HG03575 (cell line): Measurements from ENCODE around the gene BBC3.

Source experiments
- ATAC-seq: cut with Tn5 transposase; IDR thresholded peaks from one replicate; pipeline ENCODE4 v1.9.1; 2021; ENCODE audit not compliant: unreplicated experiment, insufficient number of reproducible peaks, low FRiP score; ENCODE audit errors: extremely low read depth

The BBC3 gene

DNA sequence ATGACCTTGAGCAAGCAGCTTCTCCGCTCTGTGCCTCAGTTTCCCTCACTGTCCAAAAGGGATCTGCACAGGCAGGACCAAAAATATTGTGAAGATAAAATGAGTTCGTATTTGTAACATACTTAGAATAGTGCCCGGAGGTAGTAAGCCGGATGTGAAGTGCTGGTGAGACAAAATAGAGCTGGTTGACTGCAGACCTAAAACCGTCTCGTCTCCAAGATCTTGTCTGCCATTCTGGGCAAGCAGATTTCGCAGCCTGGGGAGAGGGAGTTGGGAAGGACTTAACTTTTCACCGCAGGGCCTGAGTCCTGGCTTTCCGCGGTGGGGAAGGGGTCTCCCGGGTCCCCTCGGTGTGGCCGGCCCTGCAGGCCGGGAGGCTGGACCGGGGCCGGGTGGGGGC, 8.2 kb upstream of the BBC3 start:
- no peak for ATAC-seq

DNA sequence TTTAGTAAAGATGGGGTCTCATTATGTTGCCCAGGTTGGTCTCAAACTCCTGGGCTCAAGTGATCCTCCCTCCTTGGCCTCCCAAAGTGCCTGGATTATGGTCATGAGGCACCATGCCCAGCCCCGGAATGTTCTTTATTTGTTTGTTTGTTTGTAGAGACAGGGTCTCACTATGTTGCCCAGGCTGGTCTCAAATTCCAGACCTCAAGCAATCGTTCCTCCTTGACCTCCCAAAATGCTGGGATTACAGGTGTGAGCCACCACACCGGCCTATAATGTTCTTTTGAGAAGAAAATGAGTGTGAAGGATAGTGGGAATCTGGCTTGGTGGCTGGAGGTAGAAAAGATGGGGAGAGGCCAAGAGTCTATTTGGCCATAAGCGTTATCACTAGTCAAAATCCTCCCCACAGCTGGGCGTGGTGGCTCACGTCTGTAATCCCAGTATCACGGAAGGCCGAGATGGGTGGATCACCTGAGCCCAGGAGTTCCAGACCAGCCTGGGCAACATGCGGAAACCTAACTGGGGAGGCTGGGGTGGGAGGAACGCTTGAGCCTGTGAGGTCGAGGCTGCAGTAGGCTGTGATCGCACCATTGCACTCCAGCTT, 5.2 kb upstream of the BBC3 start:
- ATAC-seq, result no peak

DNA sequence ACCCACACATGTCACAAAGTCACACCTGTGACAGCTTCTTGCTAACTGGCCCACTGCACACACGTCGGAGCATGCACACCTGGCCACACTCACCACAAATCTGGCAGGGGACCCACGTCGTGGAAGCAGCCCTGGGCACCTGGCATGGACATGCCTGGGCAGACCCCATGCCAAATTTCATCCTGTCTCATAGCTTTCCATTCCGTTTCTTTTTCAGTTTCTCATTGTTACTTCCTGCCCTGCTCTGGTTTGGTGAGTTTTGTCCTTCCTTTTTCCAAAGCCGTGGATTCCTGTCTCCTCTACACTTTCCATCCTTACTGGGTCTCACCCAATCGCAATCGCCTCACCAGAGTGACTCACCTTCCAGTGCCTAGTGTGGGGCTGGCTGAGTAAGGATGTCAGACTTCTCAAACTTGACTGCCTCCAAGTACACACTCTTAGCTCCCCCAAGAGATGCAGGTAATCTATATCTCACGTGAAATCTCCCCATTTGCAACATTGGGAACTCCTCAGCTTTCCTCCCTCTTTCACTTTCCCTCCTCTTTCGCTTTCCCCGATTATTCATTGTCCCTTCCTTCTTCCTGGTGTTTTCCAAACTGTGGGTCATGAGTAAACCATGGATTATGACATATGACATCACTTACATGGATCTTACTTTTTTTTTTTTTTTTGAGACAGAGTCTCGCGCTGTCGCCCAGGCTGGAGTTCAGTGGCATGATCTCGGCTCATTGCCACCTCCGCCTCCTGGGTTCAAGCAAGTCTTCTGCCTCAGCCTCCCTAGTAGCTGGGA, 1.6 kb upstream of the BBC3 start:
- ATAC-seq, result no peak

DNA sequence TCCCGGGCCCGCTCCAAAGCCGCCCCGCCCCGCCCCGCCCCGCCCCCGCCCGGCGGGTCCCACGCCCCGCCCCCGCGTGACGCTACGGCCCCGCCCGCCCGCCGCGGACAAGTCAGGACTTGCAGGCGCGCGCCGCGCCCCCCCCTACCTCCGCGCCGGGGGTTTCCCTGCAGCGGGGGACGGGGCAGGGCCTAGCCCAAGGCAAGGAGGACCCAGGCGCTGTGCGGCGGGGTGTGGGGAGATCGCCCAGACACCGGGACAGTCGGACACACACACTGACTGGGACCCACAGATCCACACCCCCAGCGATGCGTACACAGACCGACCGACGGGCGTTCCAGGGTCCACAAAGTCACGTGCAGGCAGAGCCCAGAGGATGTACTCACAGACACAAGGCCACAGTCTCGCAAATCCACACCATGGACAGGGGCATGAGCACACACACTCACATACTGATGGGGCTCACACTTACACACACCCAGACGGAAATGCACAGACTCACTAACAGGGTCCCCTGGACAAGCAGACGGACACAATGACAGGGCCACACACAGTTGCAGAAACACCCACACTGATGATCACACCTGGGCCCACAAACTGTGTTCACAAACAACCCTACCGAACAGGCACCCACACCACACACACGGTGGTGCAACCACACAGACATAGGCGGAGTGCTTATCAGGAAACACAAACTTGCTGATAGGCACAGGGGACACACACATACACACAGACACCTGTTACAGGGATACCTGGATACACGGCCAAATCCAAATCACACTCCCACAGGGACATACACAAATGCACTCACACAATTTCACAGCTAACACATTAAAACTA, 436 bp upstream of the BBC3 start:
- ATAC-seq, result no peak

DNA sequence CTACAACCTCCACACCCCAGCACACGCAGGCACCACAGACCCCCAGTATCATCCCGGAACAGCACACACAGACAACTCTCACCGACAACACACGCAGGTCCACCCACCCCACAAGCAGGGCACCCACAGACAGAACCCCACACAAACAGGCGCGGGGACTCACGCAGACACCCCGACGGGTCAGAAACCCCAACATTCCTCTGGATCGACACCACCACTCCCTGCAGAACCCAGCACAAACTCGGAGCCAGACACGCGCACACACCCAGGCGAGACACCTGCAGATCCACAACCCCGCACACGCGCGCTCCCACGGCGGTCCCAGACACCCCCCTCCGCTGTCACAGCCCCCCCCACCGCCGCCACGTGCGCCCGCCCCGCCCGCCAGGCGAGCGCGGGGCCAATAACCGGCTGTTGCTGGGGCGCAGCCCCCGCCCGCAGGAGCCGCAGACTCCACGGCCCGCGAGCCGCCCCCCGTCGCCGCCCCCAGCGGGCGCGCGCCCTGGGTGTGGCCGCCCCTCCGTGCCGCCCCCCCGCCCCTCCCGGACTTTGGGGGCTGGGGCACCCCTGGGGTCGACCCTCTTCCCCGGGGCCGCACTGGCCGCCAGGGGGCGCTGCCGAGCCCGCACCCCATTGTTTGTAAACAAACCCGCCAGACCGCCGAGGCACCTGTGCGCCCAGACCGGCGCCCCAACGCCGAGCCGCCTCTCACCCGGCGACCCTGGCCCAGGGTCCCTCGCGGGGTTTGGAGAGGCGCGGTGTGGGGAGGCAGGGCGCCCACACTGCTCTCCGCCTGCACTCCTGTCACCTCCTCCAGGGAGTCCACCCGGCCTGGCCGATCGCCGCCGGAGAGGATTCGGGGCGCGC, 712 bp downstream of the BBC3 start:
- ATAC-seq, result no peak

DNA sequence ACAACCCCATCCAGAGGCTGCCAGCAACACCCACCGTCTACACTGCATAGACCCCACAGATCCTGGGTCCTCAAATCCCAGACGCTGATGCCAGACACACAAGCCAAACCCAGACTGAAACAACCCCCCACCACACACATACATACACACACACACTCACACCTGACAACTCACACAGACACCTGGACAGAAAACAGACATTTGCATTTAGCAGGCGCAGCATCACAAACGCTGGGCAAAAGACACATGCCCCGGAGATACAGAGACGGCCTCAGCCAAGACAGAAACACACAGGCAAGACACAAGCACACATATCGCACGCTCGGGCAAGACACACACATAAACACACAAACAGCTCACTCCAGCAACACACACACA, 1.3 kb downstream of the BBC3 start:
- no peak for ATAC-seq

DNA sequence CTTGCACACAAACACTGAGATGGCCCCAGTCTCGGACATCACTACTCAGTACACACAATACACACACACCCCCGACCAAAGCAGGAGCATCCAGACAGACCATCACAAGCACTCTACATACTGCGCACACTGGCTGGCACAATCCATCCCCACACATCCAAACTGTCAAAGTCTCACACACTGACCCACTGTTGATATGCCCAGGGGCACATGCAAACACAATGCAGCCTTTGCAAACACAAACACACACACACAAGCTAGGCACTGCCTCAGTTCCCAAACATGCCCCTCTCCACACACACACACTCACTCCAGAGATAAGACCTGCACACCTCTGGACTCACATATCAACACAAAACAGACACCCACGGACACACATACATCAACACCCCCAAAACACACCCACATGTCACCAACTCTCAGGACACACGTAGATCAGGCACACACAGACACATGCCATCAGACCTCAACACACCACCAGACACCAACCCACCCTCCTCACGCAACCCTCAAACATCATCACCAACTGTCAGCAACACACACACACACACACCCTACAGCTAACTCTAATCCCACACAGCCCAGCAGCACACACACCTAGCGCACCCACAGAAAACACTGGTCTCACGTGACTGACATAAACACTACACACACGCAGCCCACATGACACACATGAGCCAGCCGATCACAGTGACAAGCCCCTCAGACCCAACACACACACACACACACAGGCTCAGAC, 1.9 kb downstream of the BBC3 start:
- ATAC-seq, result no peak

DNA sequence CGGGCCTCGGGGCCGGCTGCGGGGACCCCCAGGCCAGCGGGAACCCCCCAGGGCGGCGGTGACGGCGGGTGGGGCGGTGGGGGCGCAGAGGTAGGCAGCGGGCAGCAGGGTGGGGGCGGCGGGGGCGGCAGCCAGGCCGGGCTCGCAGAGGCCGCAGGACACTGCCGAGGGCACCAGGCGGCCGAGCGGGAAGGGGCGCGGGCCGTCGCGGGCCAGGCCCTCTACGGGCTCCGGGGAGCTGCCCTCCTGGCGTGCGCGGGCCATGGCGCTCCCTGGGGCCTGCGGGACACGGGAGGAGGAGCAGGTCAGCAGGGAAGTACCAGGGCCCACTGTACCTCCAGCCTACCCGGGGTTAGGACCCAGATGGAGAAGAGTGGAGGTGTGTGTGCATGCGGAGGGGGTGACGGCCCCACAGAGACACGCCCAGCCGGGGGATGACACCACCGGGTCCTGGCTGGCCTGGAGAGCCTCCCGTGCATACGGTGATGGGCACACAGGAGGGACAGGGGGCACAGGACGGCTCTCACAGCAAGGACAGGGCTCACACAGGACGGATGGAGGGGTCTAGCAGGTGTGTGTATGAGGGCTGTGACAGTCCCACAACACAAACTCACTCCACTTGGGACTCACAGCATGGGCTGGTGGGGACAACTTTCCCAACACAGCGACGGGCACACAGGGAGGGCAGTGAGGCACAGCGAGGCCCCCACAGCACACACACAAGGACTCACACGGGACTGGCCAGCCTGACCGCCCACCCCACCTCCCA, 2.6 kb downstream of the BBC3 start:
- no peak for ATAC-seq

DNA sequence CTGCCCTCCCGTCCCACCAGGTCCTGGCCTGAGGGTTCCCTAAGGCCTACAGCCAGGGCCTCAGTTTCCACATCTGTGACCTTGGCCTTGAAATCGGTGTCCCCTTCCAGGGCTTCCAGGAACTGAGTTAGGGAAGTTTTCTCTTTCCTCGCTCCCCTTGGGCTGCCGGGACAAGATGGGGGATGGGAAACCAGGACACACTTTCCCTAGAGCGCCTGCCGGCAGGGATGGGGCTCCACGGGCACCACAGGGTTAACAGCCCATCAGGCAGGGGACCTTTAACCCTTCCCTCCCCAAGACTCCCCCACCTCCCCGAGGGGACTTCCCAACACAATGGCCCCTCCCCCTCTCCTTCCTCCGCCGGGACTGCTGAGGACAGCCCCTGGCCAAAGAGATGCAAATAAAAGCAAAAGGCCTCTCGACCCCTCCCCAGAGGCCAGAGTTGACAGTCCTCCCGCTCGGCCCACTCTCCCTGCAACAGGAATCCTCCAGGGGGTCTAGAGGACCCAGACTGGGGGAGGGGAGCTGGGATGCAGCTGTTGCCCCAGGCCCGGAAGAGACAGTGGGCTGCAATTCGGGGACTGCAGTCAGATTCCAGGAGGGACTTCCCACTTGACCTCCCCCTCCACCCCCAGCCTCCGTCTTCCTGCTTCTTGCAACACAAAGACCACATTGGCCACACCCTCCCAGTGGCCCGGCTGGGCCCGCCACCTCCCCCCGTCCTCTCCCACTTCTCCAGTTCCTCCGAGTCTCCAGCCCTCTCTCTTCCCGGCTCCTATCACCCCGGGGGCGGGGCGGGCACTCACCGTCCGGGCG, 3.4 kb downstream of the BBC3 start:
- no peak for ATAC-seq

DNA sequence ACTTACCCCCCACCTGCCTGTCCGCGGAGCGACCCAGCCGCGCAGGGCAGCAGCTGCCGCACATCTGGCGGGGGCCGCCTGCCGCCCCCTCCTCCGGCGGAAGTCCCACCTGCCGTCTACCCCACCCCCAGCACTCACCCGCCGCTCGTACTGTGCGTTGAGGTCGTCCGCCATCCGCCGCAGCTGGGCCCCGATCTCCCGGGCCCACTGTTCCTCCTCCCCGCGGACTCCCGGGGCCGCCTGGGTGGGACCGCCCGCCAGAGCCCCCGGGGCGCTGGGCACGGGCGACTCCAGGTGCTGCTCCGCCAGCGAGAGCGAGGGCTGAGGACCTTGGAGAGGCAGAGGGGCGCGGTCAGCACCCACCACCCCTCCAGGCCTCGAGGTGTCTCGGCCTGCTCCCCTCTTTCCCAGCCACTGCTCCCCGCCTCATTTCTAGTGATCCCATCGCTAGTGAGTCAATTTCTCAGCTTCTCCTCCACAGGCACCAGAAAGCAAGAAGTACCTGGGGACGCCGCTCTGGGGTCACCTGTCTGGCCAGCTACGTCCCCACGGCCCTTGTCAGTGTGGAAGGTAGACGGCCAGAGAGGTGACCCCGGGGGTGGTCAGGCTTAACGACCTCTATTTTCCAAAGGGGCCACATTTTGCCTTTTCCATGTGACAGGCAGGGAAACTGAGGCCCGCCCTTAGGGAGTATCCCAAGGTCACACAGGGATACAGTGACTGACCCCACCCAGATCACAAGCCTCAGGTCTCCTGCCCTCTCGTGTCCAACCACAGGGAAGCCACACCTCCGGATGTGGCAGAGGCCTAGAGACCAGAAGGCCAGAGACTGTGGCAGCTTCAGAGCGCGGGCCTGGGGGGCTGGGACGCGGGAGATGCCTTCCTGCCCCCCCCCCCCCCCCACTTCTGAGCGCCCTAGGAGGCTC, 4.3 kb downstream of the BBC3 start:
- no peak for ATAC-seq

DNA sequence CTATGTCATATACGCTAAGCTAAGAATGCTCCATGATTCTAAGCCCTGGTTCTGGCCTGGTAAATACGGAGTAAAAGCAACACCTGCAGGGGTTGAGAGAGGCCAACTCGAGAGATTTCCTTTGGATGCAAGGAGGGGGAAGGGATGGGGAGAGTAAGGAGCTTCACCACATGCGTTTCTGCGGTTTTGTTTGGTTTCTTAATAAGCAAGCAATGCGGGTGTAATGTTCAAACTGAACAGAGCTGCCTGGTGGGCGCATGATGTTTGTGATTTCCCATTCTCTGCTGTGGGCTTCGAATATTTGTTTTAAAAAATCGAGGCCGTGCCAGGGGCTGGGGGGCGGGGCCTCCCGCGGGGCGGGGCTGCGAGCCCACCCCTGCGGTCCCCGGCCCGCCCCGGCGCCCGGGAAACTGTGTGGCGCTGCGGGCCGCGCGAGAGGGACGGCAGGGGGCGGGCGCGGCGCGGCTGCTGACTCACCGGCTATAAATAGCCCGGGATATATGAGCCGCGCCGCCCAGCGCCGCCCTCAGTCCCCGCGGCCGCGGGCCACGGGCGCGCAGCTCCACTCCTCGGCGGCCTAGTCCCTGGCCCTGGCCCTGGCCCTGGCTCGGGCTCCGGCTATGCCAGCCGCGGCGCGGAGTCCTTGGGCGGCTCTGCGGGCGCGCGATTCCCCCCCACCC, 5.1 kb downstream of the BBC3 start:
- ATAC-seq, result no peak

DNA sequence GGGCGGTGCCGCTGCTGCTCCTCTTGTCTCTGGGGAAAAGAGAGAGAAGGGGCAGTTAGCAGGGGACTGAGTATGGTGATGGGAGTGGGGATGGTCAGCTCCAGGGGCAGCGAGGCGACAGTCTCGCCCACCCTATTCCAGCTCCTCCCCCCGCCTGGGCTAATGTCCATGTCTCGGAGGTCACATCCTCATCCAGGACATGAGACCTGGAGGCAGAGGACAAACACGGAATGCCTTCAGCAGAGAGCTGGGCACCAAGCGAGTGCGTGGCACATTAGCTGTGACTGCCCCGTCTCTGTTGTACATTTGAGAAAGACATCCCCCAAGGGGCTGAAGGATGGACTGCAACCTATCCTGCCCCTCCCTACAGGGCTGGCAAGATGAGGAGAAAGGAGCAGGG, 9.1 kb downstream of the BBC3 start:
- no peak for ATAC-seq

DNA sequence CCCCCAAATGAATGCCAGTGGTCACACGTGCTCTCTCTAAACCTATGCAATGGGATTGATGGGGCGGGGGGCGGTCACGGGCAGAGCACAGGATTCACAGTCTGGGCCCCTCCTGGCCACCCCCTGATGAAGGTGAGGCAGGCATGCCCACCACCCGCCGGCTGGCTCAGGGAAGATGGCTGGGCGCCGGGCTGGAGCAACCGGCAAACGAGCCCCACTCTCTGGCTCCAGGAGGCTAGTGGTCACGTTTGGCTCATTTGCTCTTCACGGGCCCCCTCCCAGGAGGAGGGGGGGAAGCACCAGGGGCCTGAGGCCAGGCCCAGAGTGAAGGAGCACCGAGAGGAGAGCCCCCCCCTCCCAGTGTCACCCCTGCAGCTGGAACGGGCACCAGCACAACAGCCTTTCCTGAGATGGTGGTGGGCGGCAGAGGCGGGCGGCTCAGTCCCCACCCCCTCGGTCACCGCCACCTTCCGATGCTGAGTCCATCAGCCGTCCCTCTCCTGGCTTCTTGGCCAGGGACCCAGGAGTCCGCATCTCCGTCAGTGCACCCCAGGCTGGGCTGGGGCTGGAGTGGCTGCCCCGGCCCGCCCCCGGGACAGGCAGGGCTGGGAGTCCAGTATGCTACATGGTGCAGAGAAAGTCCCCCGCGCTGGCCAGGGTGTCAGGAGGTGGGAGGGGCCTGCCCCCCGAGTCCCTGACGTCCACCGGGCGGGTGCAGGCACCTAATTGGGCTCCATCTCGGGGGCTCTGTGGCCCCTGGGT, 9.7 kb downstream of the BBC3 start:
- ATAC-seq, result no peak

DNA sequence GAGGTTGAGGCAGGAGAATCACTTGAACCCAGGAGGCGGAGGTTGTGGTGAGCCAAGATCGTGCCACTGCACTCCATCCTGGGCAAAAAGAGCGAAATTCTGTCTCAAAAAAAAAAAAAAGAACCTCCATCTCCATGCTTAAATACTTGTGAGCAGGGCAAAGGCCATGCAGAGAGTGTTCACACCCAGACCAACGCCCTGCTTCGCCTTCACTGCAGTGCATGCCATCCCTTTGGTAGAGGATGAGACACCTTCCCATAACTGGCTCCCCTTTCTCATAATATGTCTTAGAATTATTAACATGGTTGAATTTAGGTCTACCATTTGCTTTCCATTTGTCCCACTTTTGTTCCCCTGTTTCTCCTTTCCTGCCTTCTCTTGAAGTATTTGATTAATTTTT, 15.4 kb downstream of the BBC3 start:
- ATAC-seq, result no peak
